Uterus (tissue), 2 donors: ENCODE results near the gene LRRC25.

Source experiments
- POLR2A ChIP-seq, 2 donors: fragments of 450-650 bp; IDR thresholded peaks; one replicate each; pipeline ENCODE4 v1.6.1; 2016; ENCODE audit warnings: antibody characterized with exemption in 2 of 2, mild to moderate bottlenecking in 1 of 2, moderate library complexity in 1 of 2
- TF ChIP-seq, protein P1 (sequence below), 4 experiments: fragments of 200-600 bp in 2 of 4; fragments of 450-650 bp in 2 of 4; sonication (generic) in 2 of 4; IDR thresholded peaks; one replicate each; pipeline ENCODE4 v1.5.1; 2016 to 2019; ENCODE audit warnings: antibody characterized with exemption in 4 of 4, mild to moderate bottlenecking in 2 of 4, moderate library complexity in 1 of 4

- TF ChIP-seq, protein P1, sequence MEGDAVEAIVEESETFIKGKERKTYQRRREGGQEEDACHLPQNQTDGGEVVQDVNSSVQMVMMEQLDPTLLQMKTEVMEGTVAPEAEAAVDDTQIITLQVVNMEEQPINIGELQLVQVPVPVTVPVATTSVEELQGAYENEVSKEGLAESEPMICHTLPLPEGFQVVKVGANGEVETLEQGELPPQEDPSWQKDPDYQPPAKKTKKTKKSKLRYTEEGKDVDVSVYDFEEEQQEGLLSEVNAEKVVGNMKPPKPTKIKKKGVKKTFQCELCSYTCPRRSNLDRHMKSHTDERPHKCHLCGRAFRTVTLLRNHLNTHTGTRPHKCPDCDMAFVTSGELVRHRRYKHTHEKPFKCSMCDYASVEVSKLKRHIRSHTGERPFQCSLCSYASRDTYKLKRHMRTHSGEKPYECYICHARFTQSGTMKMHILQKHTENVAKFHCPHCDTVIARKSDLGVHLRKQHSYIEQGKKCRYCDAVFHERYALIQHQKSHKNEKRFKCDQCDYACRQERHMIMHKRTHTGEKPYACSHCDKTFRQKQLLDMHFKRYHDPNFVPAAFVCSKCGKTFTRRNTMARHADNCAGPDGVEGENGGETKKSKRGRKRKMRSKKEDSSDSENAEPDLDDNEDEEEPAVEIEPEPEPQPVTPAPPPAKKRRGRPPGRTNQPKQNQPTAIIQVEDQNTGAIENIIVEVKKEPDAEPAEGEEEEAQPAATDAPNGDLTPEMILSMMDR (IDR thresholded peaks at IDR 0.05), result peak in 2 of 4 experiments; percentile 28 to 29
- no peak for TF ChIP-seq POLR2A (IDR thresholded peaks at IDR 0.05)
Measured at GRCh38 chr19:18425515-18426415, 28.3 kb upstream of the LRRC25 start.
